PC-3 (cell line): ENCODE results near the gene PRDM12. TPM values are rescaled to one million over a fixed set of nuclear protein-coding genes. Genes with fewer than 3 reads are reported as not detected.

ENCODE experiments used
- ATAC-seq: fragments of 200-7000 bp; cut with Tn5 transposase; 2 replicates; pipeline ENCODE4 v1.9.1; 2020; ENCODE audit warnings: mild to moderate bottlenecking, moderate library complexity
- BruUV-seq: library from RNA; stranded (reverse); fragments of 400-500 nt; replicated peaks from 2 replicates; lab custom pipeline; 2021; lab: Mats Ljungman, UMichigan
- CTCF ChIA-PET: fragments of 300-600 bp; sonication (Branson Sonifier 250); formaldehyde crosslinking; loops from one replicate; lab custom pipeline; 2022; ENCODE audit warnings: antibody characterized with exemption; lab: Charles Lee
- POLR2A ChIA-PET: fragments of 300-600 bp; sonication (Branson Sonifier 250); formaldehyde crosslinking; loops from one replicate; lab custom pipeline; 2022; ENCODE audit warnings: antibody characterized with exemption; ENCODE audit not compliant: unreplicated experiment; lab: Charles Lee
- DNase-seq: peaks from one replicate; pipeline ENCODE4 v3.0.0-alpha.2; 2015
- H2AFZ ChIP-seq: fragments of 300-600 bp; sonication (generic); 2 replicates; pipeline ENCODE4 v1.6.0; 2016; ENCODE audit warnings: antibody characterized with exemption, low read length
- H3F3A ChIP-seq: fragments of 300-600 bp; sonication (generic); one replicate; pipeline ENCODE4 v1.6.0; 2017; ENCODE audit warnings: antibody characterized with exemption, low read length, control low read depth, mild to moderate bottlenecking; ENCODE audit not compliant: unreplicated experiment
- H3K27ac ChIP-seq: fragments of 300-600 bp; sonication (generic); 2 replicates; pipeline ENCODE4 v1.5.1; 2016; ENCODE audit warnings: mild to moderate bottlenecking, low read length
- H3K27me3 ChIP-seq: fragments of 300-600 bp; sonication (generic); 2 replicates; pipeline ENCODE4 v1.6.1; 2016; ENCODE audit warnings: low read length, mixed read lengths
- H3K36me3 ChIP-seq: fragments of 300-600 bp; sonication (generic); 2 replicates; pipeline ENCODE4 v1.6.1; 2016; ENCODE audit warnings: low read depth, mixed run types, low read length, mixed read lengths
- H3K4me1 ChIP-seq: fragments of 300-600 bp; sonication (generic); 2 replicates; pipeline ENCODE4 v1.5.1; 2016; ENCODE audit warnings: low read length; ENCODE audit not compliant: insufficient read depth
- H3K4me2 ChIP-seq: fragments of 300-600 bp; sonication (generic); 2 replicates; pipeline ENCODE4 v1.6.0; 2016; ENCODE audit warnings: low read length
- H3K4me3 ChIP-seq: fragments of 300-600 bp; sonication (generic); 2 replicates; pipeline ENCODE4 v1.5.1; 2016; ENCODE audit warnings: mild to moderate bottlenecking, low read length, mixed read lengths
- H3K79me2 ChIP-seq: fragments of 300-600 bp; sonication (generic); 2 replicates; pipeline ENCODE4 v1.6.1; 2017; ENCODE audit warnings: low read length, mixed read lengths
- H3K9ac ChIP-seq: fragments of 300-600 bp; sonication (generic); 2 replicates; pipeline ENCODE4 v1.6.0; 2016; ENCODE audit warnings: mild to moderate bottlenecking, low read length
- H3K9me2 ChIP-seq: fragments of 300-600 bp; sonication (generic); replicated peaks from 2 replicates; pipeline ENCODE4 v1.6.1; 2016; ENCODE audit warnings: mixed run types, low read length, mixed read lengths
- H3K9me3 ChIP-seq: fragments of 300-600 bp; sonication (generic); 2 replicates; pipeline ENCODE4 v1.6.1; 2016; ENCODE audit warnings: low read length, mixed read lengths
- H4K20me1 ChIP-seq: fragments of 300-600 bp; sonication (generic); 2 replicates; pipeline ENCODE4 v1.6.1; 2016; ENCODE audit warnings: low read length, mixed read lengths
- CTCF ChIP-seq: fragments of 300-600 bp; sonication (generic); conservative IDR thresholded peaks from 2 replicates; pipeline ENCODE4 v1.5.1; 2017; ENCODE audit warnings: antibody characterized with exemption, low read depth, mild to moderate bottlenecking, low read length
- EZH2 ChIP-seq: fragments of 300-600 bp; sonication (generic); IDR thresholded peaks from one replicate; pipeline ENCODE4 v1.6.1; 2017; ENCODE audit warnings: antibody characterized with exemption, mild to moderate bottlenecking, low read length; ENCODE audit not compliant: unreplicated experiment
- EZH2phosphoT487 ChIP-seq: fragments of 300-600 bp; sonication (generic); IDR thresholded peaks from 2 replicates; pipeline ENCODE4 v1.6.1; 2018; ENCODE audit warnings: mild to moderate bottlenecking, antibody characterized with exemption, low read length, borderline replicate concordance
- intact Hi-C: fragments of 100-400 bp; cut with micrococcal nuclease; formaldehyde crosslinking; loops from 2 replicates; pipeline ENCODE4 v1.9.0; 2023
- total RNA-seq: library from RNA; depleted of rRNA; stranded (reverse); fragments of >200 nt; gene quantifications from 2 replicates; pipeline ENCODE4 v1.2.3, GENCODE V29; 2014

PRDM12 gene
- total RNA-seq, 1 experiment from 2014 or later, result not detected

- 0 out of 2 replicates have a peak, but pooled peaks cover 3% of the 10 kb centered on the region for H4K20me1 ChIP-seq
- H3K9ac ChIP-seq, result no peak overlapping the region
- H3K27ac ChIP-seq, result no peak overlapping the region
- H3K36me3 ChIP-seq, result peaks cover 12% of the 10 kb centered on the region
- DNase-seq (peak; percentile 63), ATAC-seq (peak; percentile 70)
- no peak overlapping the region for H3K4me2 ChIP-seq
- no peak overlapping the region for H2AFZ ChIP-seq
- no peaks in the 10 kb centered on the region for H3K4me1 ChIP-seq
- peak; percentile 87 for TF ChIP-seq CTCF
- TF ChIP-seq EZH2, result no peak
- no peaks in the 10 kb centered on the region for H3K27me3 ChIP-seq
- H3K4me3 ChIP-seq, result no peak overlapping the region
- H3K9me2 ChIP-seq, result no peaks in the 10 kb centered on the region
- no peaks in the 10 kb centered on the region for H3F3A ChIP-seq
- H3K9me3 ChIP-seq, result no peaks in the 10 kb centered on the region
- ChIA-PET CTCF (interaction anchor here (0.6 kb wide), 2 partner anchors 25 to 64 kb away, joined by 3 to 4 read pairs; no protein-coding TSS in a partner anchor), POLR2A (no interaction called here)
- no peaks in the 10 kb centered on the region for H3K79me2 ChIP-seq
- no TSS peak for BruUV-seq
- intact Hi-C loops, result loop anchor here (1.0 to 5.0 kb wide), 3 partner anchors 63 to 156 kb away; no protein-coding TSS in a partner anchor
These were observed 43.0 kb downstream of the PRDM12 start for GRCh38 chr9:130707225-130707976.

GRCh38 chr9:130710822-130711352, 46.5 kb downstream of the PRDM12 start:
- POLR2A ChIA-PET, result interaction anchor here (0.6 kb wide), 1 partner anchor 45 kb away, joined by 5 read pairs; no protein-coding TSS in a partner anchor
- Histone ChIP-seq H3K27ac (no peak overlapping the region), H3K9ac (no peak overlapping the region), H3F3A (no peaks in the 10 kb centered on the region), H3K4me3 (no peak overlapping the region), H3K4me2 (no peak overlapping the region), H2AFZ (no peak overlapping the region), H3K9me3 (no peaks in the 10 kb centered on the region), H3K36me3 (no peaks in the 10 kb centered on the region), H3K9me2 (no peaks in the 10 kb centered on the region), H3K4me1 (no peaks in the 10 kb centered on the region), H3K27me3 (no peaks in the 10 kb centered on the region), H3K79me2 (peaks cover 30% of the 10 kb centered on the region), H4K20me1 (0 out of 2 replicates have a peak, but pooled peaks cover 5% of the 10 kb centered on the region)
- TF ChIP-seq EZH2, result no peak
- no peak for TF ChIP-seq CTCF
- no peak for TF ChIP-seq EZH2phosphoT487
- no peak for DNase-seq
- CTCF ChIA-PET, result no interaction called here
- intact Hi-C loops, result no loop called here
- ATAC-seq, result no peak
- no TSS peak for BruUV-seq

- TSS peak; percentile 53 for BruUV-seq
- H3K27me3 ChIP-seq, result no peaks in the 10 kb centered on the region
- H3K36me3 ChIP-seq, result no peaks in the 10 kb centered on the region
- H3K9ac ChIP-seq, result no peak overlapping the region
- H3K79me2 ChIP-seq, result peaks cover 36% of the 10 kb centered on the region
- H3K4me3 ChIP-seq, result no peak overlapping the region
- no peak overlapping the region for H3K4me2 ChIP-seq
- H2AFZ ChIP-seq, result no peak overlapping the region
- no peaks in the 10 kb centered on the region for H3F3A ChIP-seq
- TF ChIP-seq EZH2 (no peak), EZH2phosphoT487 (no peak), CTCF (no peak)
- H3K9me3 ChIP-seq, result no peaks in the 10 kb centered on the region
- CTCF ChIA-PET, result no interaction called here
- DNase-seq (no peak), ATAC-seq (no peak)
- no peaks in the 10 kb centered on the region for H3K9me2 ChIP-seq
- H4K20me1 ChIP-seq, result 0 out of 2 replicates have a peak, but pooled peaks cover 5% of the 10 kb centered on the region
- intact Hi-C loops, result no loop called here
- H3K27ac ChIP-seq, result no peak overlapping the region
- H3K4me1 ChIP-seq, result peaks cover 3% of the 10 kb centered on the region; the same call in 1 of the 2 replicates
- POLR2A ChIA-PET, result no interaction called here
These were observed 47.1 kb downstream of the PRDM12 start for GRCh38 chr9:130711469-130711868.
